ENCODE data around the gene HDAC4. TPM values are rescaled to one million over a fixed set of nuclear protein-coding genes. Genes with fewer than 3 reads are reported as not detected.

The HDAC4 gene
- total and polyA plus RNA-seq, 2 of the 4 experiments (the other 2 are of a cell fraction): 4.1 to 7.2 TPM

DNA sequence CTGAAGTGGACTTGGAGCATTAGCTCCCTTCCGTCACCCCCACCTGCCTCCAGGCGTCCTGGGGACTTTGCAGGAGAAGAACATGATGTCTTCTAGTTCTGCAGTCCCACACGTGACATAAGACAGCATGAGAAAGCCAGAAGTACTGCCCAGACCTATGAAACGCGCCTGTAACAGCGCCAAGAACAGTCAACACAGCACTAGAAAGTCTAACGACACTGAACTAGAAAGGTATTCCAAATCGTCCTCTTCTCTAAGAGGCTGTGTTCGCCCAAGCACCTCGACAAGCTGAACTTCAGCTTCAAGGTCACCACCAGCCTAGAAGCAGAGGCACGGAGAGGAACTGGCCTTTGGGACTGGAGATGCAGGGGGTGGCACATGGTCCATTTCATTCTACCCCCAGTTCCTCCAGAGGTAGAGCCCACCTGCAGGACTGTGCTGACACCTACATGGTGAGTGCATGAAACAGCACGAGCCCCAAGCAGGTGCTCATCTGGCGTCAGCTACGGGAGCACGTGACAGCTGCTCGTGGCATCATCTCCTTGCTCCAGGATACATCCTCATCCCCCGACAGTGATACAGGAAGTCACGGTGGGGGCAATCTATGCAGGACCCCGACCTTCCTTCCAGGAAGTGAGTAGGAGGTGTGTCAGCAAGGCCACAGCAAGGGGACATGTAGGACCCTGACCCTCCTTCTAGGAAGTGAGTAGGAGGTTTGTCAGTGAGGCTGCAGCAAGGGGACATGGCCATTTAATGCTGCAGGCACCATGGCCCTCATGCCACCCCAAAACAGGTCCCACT, 3.7 kb downstream of the HDAC4 start (continued):
- no peak for TF ChIP-seq MAZ (IDR thresholded peaks at IDR 0.05; ENCODE audit: borderline replicate concordance, low read depth, low read length)

DNA sequence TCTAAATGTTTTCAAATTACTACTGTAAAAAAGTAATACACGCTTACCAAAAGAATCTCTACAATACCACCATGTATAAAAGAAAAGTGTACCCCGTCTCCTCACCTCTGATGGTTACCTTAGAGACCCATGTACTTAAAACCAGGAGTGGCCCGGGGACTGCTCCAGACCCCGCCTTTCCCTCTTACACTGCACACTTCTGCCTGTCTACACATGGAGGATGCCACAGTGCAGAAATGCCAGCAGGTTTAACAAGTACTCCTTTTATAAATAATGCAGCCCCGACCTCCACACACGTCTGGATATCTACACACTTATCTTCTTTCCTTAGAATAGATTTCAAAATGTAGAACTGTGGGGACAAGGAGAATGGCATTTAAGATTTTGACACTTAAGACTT, 5.3 kb downstream of the HDAC4 start:
- no peaks in the 10 kb centered on the region for H3K9me3 ChIP-seq (ENCODE audit: control insufficient read depth, insufficient read depth, low read length)
- H3K36me3 ChIP-seq (ENCODE audit: control insufficient read depth, insufficient read depth, low read length): 0 out of 2 replicates have a peak, but pooled peaks cover 4% of the 10 kb centered on the region
- H4K5ac ChIP-seq (ENCODE audit: low read depth, low read length): no peak overlapping the region
- peaks cover 16% of the 10 kb centered on the region for H3K4me1 ChIP-seq (ENCODE audit: control insufficient read depth, insufficient read depth, low read length)
- no peak overlapping the region for H3K4ac ChIP-seq (ENCODE audit: low read depth, low read length)
- H2BK20ac ChIP-seq (ENCODE audit: low read depth, low read length): no peak overlapping the region
- ChIA-PET CTCF (no interaction called here), POLR2A (ENCODE audit: unreplicated experiment) (no interaction called here)
- no CpG with 5 or more reads among the region's 6 CpGs for WGBS, 2 experiments (ENCODE audit: extremely low coverage in 2 of 2, insufficient read length in 1 of 2)
- peaks cover 26% of the 10 kb centered on the region for H3K9me1 ChIP-seq (ENCODE audit: insufficient read depth, low read length)
- no peak overlapping the region for H2BK120ac ChIP-seq (ENCODE audit: low read depth, low read length)
- no peak overlapping the region for H3K4me3 ChIP-seq (ENCODE audit: insufficient read depth, low read depth, low read length)
- peaks cover 65% of the 10 kb centered on the region for H4K20me1 ChIP-seq (ENCODE audit: insufficient read depth, low read length)
- DNase-seq (no peak), ATAC-seq (ENCODE audit: low read depth) (no peak)
- no peak overlapping the region for H2BK15ac ChIP-seq (ENCODE audit: low read depth, low read length)
- BruUV-seq (replicated peaks): no TSS peak
- H3K79me1 ChIP-seq (ENCODE audit: low read depth in 1 of 2, low read length in 2 of 2): peaks cover 18 to 81% of the 10 kb centered on the region in 2 experiments; a peak in 3 of 4 replicates
- intact Hi-C loops (cut with micrococcal nuclease): loop anchor here (10.0 kb wide), 2 partner anchors 171 to 599 kb away; no protein-coding TSS in a partner anchor
- no peak overlapping the region for H4K91ac ChIP-seq (ENCODE audit: insufficient read depth, low read depth, low read length)
- H3K27ac ChIP-seq (ENCODE audit: insufficient read depth, low read length): no peak overlapping the region
- H3K23ac ChIP-seq (ENCODE audit: low read depth, low read length): no peak overlapping the region
- no peak overlapping the region for H3K56ac ChIP-seq (ENCODE audit: extremely low read depth, insufficient read depth, low read length)
- in situ Hi-C loops (cut with MboI; ENCODE audit: low sequenced_read_pairs): loop anchor here (10.0 kb wide), 1 partner anchor 121 kb away; no protein-coding TSS in a partner anchor
- dilution Hi-C loops (cut with HindIII; ENCODE audit: low sequenced_read_pairs, unreplicated experiment): no loop called here
- no peak overlapping the region for H2BK5ac ChIP-seq (ENCODE audit: low read depth, low read length, poor library complexity, severe bottlenecking)
- no peak overlapping the region for H2AK5ac ChIP-seq (ENCODE audit: low read depth, low read length)
- no peak overlapping the region for H4K8ac ChIP-seq (ENCODE audit: low read depth in 2 of 2, low read length in 2 of 2)
- H2AK9ac ChIP-seq (replicated peaks; ENCODE audit: low read depth, low read length, poor library complexity): no peak overlapping the region
- H3K14ac ChIP-seq (replicated peaks; ENCODE audit: low read depth, low read length): no peak overlapping the region
- H3K27me3 ChIP-seq (ENCODE audit: control insufficient read depth, insufficient read depth, low read length): no peaks in the 10 kb centered on the region
- H3K18ac ChIP-seq (ENCODE audit: low read depth, low read length): no peak overlapping the region
- no peak overlapping the region for H3K9ac ChIP-seq (ENCODE audit: low read depth, low read length)
- H3K4me2 ChIP-seq (ENCODE audit: low read depth, low read length): no peak overlapping the region
- no peak overlapping the region for H2AFZ ChIP-seq (replicated peaks; ENCODE audit: low read length, poor library complexity)
- TF ChIP-seq NFE2L2 (IDR thresholded peaks at IDR 0.05; ENCODE audit: low read depth, low read length): no peak
- TF ChIP-seq CHD1 (IDR thresholded peaks at IDR 0.05; ENCODE audit: low read depth, low read length): no peak
- no peak for TF ChIP-seq SMC3 (IDR thresholded peaks at IDR 0.05; ENCODE audit: low read depth, low read length)
- no peak for TF ChIP-seq MXI1 (IDR thresholded peaks at IDR 0.05; ENCODE audit: borderline replicate concordance, low read depth, low read length)
- TF ChIP-seq FOS (IDR thresholded peaks at IDR 0.05; ENCODE audit: low read depth, low read length): no peak
- TF ChIP-seq POLR2A (IDR thresholded peaks at IDR 0.05; ENCODE audit: low read depth, low read length): no peak
- no peak for TF ChIP-seq RFX5 (IDR thresholded peaks at IDR 0.05; ENCODE audit: low read depth, low read length)
- TF ChIP-seq, protein P1, sequence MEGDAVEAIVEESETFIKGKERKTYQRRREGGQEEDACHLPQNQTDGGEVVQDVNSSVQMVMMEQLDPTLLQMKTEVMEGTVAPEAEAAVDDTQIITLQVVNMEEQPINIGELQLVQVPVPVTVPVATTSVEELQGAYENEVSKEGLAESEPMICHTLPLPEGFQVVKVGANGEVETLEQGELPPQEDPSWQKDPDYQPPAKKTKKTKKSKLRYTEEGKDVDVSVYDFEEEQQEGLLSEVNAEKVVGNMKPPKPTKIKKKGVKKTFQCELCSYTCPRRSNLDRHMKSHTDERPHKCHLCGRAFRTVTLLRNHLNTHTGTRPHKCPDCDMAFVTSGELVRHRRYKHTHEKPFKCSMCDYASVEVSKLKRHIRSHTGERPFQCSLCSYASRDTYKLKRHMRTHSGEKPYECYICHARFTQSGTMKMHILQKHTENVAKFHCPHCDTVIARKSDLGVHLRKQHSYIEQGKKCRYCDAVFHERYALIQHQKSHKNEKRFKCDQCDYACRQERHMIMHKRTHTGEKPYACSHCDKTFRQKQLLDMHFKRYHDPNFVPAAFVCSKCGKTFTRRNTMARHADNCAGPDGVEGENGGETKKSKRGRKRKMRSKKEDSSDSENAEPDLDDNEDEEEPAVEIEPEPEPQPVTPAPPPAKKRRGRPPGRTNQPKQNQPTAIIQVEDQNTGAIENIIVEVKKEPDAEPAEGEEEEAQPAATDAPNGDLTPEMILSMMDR (conservative IDR thresholded peaks at IDR 0.05; ENCODE audit: low read depth, low read length): no peak
- TF ChIP-seq RAD21 (IDR thresholded peaks at IDR 0.05; ENCODE audit: low read length): no peak
- no peak for TF ChIP-seq MAZ (IDR thresholded peaks at IDR 0.05; ENCODE audit: borderline replicate concordance, low read depth, low read length)
- no peak for TF ChIP-seq BHLHE40 (IDR thresholded peaks at IDR 0.05; ENCODE audit: low read depth, low read length)
- TF ChIP-seq, protein P2, sequence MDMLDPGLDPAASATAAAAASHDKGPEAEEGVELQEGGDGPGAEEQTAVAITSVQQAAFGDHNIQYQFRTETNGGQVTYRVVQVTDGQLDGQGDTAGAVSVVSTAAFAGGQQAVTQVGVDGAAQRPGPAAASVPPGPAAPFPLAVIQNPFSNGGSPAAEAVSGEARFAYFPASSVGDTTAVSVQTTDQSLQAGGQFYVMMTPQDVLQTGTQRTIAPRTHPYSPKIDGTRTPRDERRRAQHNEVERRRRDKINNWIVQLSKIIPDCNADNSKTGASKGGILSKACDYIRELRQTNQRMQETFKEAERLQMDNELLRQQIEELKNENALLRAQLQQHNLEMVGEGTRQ (IDR thresholded peaks at IDR 0.05; ENCODE audit: low read depth, low read length): no peak
- TF ChIP-seq, protein P3, sequence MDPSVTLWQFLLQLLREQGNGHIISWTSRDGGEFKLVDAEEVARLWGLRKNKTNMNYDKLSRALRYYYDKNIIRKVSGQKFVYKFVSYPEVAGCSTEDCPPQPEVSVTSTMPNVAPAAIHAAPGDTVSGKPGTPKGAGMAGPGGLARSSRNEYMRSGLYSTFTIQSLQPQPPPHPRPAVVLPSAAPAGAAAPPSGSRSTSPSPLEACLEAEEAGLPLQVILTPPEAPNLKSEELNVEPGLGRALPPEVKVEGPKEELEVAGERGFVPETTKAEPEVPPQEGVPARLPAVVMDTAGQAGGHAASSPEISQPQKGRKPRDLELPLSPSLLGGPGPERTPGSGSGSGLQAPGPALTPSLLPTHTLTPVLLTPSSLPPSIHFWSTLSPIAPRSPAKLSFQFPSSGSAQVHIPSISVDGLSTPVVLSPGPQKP (IDR thresholded peaks at IDR 0.05; ENCODE audit: borderline replicate concordance, low read depth, low read length): no peak

Measured in IMR-90 (cell line).